NCI-H128 (cell line): ENCODE measurements around the gene RHOF.

Experiments used
- DNase-seq: peaks from one replicate; lab custom pipeline; 2025; ENCODE audit not compliant: unreplicated experiment; lab: John Stamatoyannopoulos, UW

Gene RHOF, protein sequence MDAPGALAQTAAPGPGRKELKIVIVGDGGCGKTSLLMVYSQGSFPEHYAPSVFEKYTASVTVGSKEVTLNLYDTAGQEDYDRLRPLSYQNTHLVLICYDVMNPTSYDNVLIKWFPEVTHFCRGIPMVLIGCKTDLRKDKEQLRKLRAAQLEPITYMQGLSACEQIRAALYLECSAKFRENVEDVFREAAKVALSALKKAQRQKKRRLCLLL

DNA sequence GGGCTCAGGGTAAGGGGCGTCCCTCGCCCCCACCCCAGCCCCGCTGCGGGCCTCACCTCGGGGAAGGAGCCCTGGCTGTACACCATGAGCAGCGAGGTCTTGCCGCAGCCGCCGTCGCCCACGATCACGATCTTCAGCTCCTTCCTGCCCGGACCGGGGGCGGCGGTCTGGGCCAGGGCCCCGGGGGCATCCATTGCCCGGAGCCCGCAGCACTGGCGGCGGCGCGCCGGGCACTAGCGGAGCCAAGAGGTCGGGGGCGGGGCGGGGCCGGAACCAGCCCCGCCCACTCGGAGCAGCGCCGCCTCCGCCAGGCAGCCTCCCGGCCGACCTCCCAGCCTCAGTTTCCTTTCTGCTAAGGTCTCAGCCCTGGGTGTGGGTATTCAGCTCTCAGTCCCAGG is at the start of gene RHOF:
Gene RHOF (minus strand): TSS at position 249 of the 398 bp plus-strand sequence. CDS start 55 bp downstream, at position 194.
- no peak for DNase-seq

DNA sequence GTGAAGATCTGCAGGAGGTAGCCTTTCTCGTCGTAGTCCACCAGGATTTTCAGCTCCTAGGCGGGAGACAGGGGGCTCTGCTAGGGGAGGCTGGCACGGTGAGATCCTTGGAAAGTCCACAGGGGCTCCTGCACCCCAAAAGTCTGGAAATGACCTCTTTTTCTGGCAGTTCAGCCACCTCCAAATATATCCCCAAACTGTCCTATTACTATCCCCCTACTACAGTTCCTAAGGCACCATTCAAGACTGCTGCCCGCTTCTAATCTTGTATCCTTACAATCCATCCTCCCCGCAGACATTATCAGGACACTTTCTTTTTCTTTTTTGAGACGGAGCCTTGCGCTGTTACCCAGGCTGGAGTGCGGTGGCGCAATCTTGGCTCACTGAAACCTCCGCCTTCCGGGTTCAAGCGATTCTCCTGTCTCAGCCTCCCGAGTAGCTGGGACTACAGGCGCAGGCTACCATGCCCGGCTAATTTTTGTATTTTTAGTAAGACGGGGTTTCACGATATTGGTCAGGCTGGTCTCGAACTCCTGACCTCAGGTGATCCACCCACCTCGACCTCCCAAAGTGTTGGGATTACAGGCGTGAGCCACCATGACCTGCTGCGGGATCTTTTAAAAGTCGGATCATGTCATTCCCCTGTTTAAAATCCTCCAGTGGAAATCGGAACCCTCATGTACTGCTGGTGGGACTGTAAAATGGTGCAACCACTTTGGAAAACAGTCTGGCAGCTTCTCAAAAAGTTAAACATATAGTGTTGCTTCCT is 46.7 kb upstream of the RHOF start:
- DNase-seq = no peak

DNA sequence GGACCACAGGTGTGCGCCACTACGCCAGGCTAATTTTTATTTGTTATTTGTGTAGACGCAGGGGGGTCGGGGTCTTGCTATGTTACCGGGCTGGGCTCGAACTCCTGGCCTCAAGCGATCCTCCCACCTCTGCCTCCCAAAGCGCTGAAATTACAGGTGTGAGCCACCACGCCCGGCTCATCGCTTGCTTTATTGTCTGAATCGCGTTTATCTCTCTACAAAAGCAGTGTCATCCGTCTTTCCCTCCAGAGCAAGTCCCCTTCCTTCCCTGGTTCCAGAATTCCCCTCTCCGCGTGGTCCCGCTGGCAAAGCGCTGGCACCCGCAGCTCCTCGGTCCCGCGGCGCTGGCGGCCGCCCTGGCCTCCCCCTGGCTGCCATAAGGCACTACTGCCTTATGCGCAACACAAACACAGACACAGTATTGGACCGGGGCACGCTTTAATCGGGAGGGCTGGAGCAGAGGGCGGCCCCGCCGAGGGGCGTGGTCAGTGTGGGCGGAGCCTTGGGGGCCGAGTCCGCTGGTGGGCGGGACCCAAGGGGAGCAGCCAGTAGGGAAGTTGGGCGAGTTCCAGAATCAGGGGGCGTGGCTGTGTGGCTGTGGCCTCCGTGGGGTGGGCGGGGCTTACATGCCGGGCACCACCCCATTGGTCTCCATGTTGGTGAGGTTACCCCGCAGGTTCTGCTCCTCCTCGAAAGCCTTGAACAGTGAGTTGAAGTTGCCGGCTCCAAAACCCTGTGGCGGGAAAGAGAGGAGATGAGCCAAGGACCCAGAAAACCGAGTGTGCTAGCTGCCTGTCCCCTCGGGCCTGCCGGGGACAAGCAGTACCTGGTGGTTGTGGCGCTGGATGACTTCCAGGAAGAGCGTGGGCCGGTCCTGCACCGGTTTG is 45.9 kb upstream of the RHOF start:
- peak; percentile 96 for DNase-seq

DNA sequence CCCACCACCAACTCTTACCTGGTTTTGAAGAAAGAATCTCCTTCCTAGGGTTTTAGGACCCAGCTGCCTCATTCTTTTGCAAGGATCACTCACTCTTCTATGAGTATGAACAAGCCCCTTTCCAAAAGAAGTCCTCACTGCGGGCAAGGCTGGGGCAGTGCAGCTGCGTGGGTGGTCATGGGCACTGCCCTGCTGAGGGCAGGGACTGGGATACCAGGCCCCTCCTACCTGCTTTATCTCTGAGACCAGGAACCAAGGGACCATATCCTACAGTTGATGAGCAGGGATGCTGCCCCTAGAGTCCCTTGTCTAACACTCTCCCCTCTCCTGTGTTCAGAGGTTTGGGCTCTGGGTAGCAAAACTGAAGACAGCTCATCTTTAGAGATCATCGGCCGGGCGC is 44.6 kb upstream of the RHOF start:
- DNase-seq = no peak

DNA sequence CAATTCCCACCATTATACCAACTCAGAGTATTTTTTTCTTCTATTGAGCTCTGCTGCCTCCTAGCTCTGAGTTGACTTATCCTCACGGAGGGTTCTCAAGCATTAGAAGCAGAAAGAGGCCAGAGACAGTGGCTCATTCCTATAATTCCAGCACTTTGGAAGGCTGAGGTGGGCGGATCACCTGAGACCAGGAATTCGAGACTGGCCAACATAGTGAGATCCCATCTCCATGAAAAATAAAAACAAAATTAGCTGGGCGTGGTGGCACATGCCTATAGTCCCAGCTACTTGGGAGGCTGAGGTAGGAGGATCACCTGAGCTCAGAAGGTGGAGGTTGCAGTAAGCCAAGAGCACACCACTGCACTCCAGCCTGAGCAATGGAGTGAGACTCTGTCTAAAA is 44.2 kb upstream of the RHOF start:
- no peak for DNase-seq

DNA sequence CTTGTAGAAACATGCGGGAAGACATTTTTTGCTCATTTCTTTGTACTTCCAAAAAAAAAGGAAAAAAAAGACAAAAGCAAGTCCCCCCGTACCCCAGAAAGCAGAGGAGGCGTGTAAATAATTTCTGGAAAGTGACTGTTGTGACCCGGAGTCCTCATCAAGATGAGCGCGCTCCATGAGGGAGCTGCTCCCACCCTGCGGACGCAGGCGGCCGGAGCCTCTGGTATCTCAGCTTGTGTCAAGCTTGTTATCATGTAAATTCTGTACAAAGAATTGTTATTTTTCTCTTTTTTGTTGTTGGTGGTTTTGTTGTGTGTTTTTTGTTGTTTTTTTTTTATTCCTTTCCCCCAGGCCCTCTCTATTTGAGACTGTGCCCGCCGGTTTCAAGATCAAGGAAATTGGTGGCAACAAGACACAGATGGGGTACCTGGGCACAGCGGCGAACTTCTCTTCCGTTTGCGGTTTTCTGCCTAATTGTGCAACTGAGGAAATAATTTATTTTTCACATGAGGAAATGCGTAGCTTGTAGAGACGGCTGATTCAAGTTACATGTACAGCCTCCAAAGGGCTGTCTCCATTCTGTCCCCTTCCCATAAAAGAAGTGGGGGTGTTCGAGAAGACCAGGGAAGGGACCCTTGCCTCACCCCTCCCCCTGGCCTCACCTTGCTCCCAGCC is 38.2 kb upstream of the RHOF start:
- no peak for DNase-seq

DNA sequence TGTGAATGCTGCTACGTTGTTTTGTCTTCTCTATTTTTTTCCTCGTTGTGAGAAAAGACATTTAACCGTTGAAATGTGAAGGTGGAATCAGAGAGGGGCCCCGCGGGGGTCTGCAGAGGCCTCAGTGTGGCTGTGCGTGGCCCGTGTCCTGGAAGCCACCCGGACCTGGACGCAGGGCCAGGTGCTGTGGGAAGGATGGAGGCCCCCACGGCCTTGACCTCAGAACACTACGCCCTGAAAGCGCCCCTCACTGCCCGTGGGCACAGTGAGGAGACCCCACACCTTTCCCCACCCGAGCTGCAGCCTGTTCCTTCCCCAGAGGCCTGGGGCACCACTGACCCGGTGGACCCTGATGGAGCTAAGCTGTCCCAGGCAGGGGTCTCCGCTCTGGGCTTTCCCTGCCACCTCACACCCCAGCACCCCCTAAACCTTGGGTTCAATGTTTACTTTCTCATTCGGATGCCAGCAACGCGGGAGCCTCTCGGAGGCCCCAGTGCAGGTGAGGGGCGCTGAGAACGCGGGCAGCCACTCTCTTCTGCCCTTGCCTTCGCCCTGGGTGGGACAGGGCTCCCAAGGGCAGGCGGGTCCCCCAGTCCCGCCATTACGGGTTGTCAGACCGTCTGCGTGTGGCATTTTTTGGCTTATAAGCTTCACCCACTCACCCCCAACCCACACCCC is 37.2 kb upstream of the RHOF start:
- no peak for DNase-seq

DNA sequence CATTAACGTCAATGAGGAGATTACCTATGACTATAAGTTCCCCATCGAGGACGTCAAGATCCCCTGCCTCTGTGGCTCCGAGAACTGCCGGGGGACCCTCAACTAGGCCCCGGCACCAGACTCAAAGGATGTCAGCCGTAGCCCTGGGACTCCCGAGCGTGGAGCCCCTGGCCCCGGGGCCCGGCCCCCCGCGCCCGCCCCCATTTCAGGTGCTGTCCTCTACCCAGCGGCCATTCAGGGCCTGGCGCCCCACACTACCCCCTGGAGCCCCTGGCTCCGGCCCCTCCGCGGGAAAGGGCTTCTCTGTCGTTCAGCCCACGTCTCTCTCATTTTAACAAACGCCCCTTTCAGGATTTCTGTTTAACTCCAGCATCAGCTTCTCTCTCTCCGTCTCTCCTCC is 36.6 kb upstream of the RHOF start:
- no peak for DNase-seq

DNA sequence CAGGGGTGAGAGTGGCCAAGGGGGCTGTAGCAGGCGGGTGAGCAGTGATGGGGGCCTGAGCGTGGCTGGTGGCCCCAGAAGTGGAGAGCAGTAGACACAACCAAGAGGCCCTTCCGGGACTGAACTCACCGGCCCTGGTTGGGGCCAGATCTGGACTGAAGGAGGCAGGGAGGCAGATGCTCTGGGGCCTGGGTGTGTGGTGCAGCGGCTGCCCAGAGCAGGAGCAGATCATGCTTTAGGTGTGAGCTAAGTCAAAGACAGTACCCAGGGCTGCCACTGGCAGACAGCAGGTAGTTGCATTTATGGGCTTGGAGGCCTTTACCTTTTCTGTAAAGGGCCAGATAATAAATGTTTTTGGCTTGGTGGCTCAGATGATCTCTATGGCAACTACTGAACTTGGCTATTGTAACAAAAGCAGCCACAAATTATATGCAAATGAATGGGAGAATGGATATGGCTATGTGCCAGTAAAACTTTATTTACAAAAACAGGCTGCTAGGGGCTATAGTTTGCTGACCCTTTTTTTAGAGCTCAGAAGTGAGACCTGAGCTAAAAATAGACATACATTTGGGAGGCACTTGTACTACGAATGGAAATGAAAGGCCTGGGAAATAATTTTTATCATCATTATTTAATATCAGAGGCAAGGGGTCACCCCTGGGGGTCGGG is 35.9 kb upstream of the RHOF start:
- DNase-seq = no peak

DNA sequence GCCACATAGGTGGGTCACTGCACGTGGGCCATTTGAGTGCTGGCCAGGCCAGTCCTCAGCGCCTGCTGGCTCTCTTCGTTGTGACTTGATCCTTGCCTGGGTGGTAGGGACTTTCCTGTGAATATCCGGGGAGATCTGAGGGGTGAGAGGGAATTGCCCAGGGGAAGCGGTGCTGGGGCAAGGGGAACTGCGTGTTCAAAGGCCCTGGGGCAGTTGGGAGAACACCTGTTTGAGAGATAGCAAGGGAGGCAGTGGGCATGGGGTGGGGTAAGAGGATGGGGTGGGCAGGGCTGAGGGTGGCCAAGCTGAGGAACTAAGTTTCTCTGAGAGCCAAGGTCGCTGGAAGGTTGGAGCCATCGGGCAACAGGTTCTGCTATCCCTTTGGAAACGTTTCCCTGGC is 35.3 kb upstream of the RHOF start:
- DNase-seq = no peak

DNA sequence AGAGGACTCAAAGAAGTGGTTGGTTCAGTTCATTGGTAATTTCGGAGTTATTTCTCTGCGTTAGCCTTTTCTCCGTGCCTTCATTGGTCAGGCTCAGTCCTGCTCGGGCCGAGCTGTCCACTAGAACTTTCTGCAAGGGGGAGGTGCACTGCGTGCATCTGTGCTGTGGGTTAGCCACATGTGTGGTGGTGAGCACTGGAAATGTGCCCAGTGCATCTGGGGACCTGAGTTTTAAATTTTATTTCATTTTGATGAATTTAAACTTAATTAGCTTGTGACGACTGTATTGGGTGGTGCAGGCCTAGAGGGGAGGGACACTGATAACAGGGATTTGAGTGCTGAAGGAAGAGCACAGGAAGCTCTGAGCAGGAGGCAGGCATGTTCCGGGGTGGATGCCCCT is 34.8 kb upstream of the RHOF start:
- no peak for DNase-seq

DNA sequence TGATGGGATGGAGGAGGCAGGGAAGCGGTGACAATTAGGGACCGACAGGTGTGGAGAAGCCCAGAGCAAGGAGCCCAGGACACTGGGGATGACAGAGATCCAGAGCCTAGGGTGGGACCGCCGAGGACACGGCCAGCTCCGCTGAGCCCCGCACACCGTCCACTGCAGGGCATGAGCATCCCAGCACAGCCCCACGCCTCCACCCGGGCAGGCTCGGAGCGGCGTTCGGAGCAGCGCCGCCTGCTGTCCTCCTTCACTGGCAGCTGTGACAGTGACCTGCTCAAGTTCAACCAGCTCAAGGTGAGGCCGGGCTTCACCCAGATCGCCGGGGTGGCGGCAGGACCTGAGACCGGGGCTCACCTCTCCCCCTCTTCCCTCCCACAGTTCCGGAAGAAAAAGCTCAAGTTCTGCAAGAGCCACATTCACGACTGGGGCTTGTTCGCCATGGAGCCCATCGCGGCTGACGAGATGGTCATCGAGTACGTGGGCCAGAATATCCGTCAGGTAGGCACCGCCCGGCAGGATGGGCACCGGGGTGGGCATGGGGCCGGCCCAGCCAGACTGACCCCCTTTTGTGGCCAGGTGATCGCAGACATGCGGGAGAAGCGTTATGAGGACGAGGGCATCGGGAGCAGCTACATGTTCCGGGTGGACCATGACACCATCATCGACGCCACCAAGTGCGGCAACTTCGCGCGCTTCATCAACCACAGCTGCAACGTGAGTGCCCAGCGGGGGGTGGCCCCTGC is 34.0 kb upstream of the RHOF start:
- DNase-seq = no peak

DNA sequence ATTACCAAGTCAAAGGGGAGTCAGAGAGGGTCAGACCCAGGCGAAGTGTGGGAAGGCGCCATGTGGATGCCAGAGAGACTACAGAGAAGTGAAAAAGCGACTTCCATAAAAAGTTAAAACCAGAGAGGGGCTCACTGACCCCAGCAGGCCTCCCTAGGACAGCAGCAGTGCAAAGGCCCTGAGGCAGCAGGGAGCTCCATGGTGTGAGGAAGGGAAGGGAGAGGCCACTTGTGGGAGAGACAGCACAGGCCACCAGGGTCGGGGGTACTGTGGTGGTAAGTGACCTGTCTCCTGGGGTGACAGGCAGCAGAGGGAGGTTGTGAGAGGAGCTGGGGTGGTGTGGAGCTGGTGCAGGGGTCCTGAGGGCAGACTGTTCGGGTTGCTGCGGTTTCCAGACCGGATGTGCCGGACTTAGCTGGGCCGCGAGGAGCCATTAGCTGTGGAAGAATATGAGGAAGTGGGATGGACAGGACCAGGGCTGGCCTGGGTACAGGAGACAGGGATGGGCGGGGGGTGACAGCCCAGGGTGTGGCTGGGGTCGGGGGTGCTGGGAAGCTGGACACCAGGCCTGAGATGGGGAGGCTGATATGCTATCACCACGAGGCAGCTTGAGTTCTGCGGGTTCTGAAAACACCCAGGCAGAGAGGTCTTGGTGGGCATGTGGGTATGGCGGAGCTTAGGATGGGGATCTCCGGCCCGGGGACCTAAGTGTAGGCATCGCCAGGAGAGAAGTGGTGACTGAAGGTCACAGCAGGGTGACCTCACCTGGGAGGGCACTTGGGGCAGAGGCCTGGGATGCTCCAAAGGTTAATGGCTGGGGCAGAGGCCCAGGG is 33.0 kb upstream of the RHOF start:
- no peak for DNase-seq

DNA sequence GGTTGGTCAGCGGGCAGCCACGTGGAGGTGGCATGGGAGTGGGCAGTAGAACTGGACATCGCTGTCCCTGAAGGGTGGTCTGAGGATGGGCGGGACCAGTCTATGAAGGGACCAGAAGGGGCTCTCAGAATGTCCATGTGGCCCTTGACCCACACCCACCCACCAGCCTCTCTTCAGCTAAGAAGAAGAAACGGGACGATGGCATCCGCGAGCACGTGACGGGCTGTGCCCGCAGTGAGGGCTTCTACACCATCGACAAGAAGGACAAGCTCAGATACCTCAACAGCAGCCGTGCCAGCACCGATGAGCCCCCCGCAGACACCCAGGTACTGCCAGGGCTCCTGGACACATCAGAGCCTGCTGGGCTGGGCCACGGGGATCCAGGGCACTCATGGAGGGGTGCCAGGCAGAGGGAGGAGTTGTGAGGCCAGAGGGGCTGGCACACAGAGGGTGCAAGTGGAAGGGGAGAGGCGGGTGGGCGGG is 31.6 kb upstream of the RHOF start:
- DNase-seq = no peak

DNA sequence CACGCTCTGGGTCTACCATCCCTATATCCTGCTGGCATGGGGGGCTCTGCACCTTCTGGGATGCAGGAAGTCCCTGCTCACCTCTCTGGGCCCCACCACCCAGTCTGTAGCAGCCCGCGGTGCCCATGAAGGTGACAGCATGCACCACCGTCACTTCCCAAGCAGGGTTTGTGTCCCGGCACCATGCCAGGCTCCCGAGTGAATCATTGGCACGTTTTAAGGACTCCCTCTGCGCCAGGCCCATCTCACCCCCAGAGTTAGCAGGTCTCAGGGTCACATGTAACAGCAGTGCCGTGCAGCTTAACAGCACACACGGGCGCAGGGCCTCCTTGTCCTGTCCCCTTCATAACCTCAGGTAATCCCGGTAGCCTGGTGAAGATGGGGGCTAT is 30.2 kb upstream of the RHOF start:
- no peak for DNase-seq

DNA sequence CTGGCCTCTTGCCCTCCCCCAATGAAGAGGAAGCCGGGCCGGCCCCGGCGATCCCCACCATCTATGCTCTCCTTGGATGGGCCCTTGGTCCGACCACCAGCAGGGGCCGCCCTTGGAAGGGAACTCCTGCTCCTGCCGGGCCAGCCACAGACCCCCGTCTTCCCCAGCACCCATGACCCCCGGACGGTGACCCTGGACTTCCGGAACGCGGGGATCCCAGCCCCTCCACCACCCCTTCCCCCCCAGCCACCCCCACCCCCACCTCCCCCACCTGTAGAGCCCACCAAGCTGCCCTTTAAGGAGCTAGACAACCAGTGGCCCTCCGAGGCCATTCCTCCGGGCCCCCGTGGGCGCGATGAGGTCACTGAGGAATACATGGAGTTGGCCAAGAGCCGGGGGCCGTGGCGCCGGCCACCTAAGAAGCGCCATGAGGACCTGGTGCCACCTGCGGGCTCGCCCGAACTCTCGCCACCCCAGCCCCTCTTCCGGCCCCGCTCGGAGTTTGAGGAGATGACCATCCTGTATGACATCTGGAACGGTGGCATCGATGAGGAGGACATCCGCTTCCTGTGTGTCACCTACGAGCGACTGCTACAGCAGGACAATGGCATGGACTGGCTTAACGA is 29.7 kb upstream of the RHOF start:
- DNase-seq = no peak

DNA sequence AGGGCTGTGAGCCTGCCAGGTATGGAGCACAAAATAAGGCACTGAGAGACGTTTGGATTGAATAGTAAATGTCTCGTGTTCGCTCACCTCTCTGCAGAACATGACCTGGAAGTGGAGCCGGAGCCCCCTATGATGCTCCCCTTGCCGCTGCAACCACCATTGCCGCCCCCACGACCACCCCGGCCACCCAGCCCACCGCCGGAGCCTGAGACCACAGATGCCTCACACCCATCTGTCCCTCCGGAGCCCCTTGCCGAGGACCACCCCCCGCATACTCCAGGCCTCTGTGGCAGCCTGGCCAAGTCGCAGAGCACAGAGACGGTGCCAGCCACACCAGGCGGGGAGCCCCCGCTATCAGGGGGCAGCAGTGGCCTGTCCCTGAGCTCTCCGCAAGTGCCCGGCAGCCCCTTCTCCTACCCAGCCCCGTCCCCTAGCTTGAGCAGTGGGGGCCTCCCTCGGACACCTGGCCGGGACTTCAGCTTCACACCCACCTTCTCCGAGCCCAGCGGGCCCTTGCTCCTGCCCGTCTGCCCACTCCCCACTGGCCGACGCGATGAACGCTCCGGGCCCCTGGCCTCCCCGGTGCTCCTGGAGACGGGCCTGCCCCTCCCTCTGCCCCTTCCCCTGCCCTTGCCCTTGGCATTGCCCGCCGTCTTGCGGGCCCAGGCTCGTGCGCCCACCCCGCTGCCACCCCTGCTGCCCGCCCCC is 29.1 kb upstream of the RHOF start:
- no peak for DNase-seq
